ENCODE measurements around the gene TNFAIP2. TPM values are rescaled to one million over a fixed set of nuclear protein-coding genes. Genes with fewer than 3 reads are reported as not detected.

Gene TNFAIP2
- total and polyA plus RNA-seq, 3 donors from 2014 or later, result 44.9 to 92.8 (median 51.8) TPM

DNA sequence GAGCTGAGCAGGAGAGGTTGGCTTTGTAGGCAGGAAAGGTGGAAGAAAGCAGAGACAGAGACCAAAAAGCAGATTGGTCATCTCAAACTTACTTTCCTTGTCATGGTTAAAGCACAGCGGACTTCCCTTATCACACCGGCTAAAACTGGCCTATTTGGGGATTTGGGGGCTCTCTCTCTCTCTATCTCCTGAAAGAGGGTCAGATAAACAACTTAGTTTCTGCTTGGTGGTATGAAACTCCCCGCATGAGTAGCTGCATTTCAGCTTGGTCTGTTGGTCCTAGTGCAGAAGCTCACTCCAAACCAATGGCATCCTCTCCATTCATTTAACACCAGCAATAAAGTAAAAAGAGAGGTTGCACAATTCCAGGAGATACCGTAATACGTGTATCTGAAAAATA lies 57.1 kb downstream of the TNFAIP2 start:
- Histone ChIP-seq H3K27me3 (no peaks in the 10 kb centered on the region), H3K36me3 (ENCODE audit: low read depth, missing control alignments) (no peaks in the 10 kb centered on the region), H3K27ac (no peak overlapping the region), H3K9me3 (no peaks in the 10 kb centered on the region), H3K4me1 (no peaks in the 10 kb centered on the region), H3K4me3 (no peak overlapping the region)
- TF ChIP-seq, protein P1, sequence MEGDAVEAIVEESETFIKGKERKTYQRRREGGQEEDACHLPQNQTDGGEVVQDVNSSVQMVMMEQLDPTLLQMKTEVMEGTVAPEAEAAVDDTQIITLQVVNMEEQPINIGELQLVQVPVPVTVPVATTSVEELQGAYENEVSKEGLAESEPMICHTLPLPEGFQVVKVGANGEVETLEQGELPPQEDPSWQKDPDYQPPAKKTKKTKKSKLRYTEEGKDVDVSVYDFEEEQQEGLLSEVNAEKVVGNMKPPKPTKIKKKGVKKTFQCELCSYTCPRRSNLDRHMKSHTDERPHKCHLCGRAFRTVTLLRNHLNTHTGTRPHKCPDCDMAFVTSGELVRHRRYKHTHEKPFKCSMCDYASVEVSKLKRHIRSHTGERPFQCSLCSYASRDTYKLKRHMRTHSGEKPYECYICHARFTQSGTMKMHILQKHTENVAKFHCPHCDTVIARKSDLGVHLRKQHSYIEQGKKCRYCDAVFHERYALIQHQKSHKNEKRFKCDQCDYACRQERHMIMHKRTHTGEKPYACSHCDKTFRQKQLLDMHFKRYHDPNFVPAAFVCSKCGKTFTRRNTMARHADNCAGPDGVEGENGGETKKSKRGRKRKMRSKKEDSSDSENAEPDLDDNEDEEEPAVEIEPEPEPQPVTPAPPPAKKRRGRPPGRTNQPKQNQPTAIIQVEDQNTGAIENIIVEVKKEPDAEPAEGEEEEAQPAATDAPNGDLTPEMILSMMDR (IDR thresholded peaks at IDR 0.05), result no peak
- TF ChIP-seq POLR2A (IDR thresholded peaks at IDR 0.05), result no peak
- 91 to 93% methylated on average over 5 of the region's 5 CpGs for WGBS, 2 donors
- intact Hi-C loops (cut with DNase I; ENCODE audit: low total_unique reads), result loop anchor here (10.0 kb wide), 1 partner anchor 76 kb away; no protein-coding TSS in a partner anchor
- DNase-seq, result no peak

DNA sequence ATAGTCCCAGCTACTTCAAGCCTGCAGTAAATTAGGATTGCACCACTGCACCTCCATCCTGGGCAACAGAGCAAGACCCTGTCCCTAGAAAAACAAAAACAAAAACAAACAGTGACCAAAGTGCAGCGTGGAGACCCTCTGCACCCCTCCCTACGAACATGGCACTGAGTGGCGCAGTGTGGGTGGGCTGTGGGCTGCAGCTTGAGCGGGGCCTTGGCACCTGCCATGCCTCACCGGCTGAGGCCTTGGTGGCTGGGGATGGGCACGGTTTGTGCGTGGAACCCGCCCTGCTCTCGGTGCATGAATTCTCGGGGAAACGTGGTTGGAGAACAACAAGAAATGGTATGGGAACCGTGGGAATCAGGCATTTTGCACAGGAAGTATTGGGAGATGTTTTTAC lies 60.8 kb downstream of the TNFAIP2 start:
- intact Hi-C loops (cut with DNase I; ENCODE audit: low total_unique reads), result loop anchor here (10.0 kb wide), 1 partner anchor 79 kb away; no protein-coding TSS in a partner anchor
- Histone ChIP-seq H3K27me3 (no peaks in the 10 kb centered on the region), H3K27ac (no peak overlapping the region), H3K4me3 (no peak overlapping the region), H3K36me3 (ENCODE audit: low read depth, missing control alignments) (no peaks in the 10 kb centered on the region), H3K9me3 (no peaks in the 10 kb centered on the region), H3K4me1 (no peaks in the 10 kb centered on the region)
- no peak for DNase-seq
- TF ChIP-seq POLR2A (IDR thresholded peaks at IDR 0.05), result no peak
- TF ChIP-seq, protein P1 (IDR thresholded peaks at IDR 0.05), result no peak
- 84 to 93% methylated on average over 12 of the region's 12 CpGs for WGBS, 2 donors

DNA sequence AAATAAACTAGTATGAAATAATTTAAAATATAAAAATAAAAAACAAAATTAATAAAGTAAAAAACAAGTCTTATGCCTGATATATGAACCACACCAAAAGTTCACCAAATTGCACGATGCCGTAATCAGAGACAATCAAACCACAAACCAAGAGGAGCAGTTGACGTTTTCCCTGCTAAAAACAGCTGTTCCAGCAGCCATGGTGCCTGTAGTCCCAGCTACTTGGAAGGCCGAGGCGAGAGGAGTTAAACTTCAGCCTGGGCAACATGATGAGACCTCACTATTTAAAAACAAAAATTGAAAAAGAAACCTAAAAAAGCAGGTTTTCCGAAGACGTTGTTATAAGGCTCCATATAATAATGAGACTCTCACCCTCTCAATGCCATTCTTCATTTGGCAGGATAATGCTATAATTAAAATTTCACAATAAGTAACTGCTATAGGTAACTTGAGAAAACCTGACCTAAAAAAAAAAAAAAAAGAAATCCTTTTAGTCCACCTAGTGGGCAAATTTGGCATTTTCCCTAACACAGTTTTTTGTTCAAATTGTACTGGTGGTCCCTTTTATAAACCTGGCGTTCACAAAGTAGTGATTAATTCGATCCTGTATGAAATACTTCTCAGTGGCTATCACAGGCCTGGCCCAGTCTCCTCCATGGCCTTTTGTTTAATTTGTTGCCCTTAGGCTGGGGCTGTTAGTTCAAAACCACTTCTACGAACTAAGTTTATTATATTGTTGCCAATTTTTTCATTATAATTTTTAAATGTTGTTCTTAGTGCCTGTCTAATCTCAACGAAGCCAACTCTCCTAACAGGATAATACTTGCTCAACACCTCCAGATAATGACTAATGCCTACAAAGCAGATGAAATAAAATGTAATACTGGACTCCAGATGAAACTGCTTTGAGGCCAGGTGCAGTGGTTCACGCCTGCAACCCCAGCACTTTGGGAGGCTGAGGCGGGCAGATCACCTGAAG lies 62.1 kb downstream of the TNFAIP2 start:
- H3K4me3 ChIP-seq, result no peak overlapping the region
- H3K36me3 ChIP-seq (ENCODE audit: low read depth, missing control alignments), result no peaks in the 10 kb centered on the region
- DNase-seq, result no peak
- H3K4me1 ChIP-seq, result no peaks in the 10 kb centered on the region
- no peaks in the 10 kb centered on the region for H3K9me3 ChIP-seq
- no peak for TF ChIP-seq POLR2A (IDR thresholded peaks at IDR 0.05)
- TF ChIP-seq, protein P1 (IDR thresholded peaks at IDR 0.05), result peak; percentile 58 to 88 (median 77)
- intact Hi-C loops (cut with DNase I; ENCODE audit: low total_unique reads), result loop anchor here (10.0 kb wide), 1 partner anchor 81 kb away; no protein-coding TSS in a partner anchor
- no peaks in the 10 kb centered on the region for H3K27me3 ChIP-seq
- no peak overlapping the region for H3K27ac ChIP-seq
- 57% methylated on average over 13 of the region's 13 CpGs for WGBS, 2 donors

DNA sequence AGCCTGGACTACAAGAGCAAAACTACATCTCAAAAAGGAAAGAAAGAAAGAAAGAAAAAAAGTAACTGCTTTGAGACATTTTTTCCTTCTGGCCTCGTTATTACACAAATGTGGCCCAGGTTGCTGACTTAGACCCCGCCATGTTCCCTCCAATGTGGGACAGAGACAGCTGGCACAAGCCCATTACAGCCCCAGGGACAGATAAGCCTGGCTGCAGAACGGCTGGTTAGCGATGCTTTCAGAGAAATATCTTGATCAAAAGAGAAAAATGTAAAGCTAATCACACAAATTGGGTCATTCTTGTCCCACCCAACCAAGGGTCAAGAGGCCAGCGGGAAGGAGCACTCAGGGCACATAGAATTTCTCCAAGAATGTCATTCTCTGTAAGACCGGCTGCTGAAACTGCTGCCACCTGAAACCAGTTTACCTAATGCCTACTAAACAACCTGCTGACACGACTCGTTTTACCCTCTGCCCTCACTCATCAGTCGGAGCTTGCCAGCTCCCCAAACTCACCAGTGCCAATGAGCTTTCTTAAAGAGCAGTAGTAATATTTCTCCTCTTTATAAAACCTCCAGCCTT lies 63.1 kb downstream of the TNFAIP2 start:
- H3K9me3 ChIP-seq, result no peaks in the 10 kb centered on the region
- intact Hi-C loops (cut with DNase I; ENCODE audit: low total_unique reads), result loop anchor here (10.0 kb wide), 1 partner anchor 82 kb away; no protein-coding TSS in a partner anchor
- H3K36me3 ChIP-seq (ENCODE audit: low read depth, missing control alignments), result no peaks in the 10 kb centered on the region
- TF ChIP-seq, protein P1 (IDR thresholded peaks at IDR 0.05), result no peak
- no peak for TF ChIP-seq POLR2A (IDR thresholded peaks at IDR 0.05)
- WGBS, 2 donors, result 69 to 71% methylated on average over 9 of the region's 9 CpGs
- no peaks in the 10 kb centered on the region for H3K4me1 ChIP-seq
- DNase-seq, result no peak
- H3K4me3 ChIP-seq, result no peak overlapping the region
- no peak overlapping the region for H3K27ac ChIP-seq
- no peaks in the 10 kb centered on the region for H3K27me3 ChIP-seq

Other genes starting within 250 kb of the TNFAIP2 start
- gene AMN, start 200.8 kb upstream of the TNFAIP2 start, total RNA-seq, result 1 to 10 TPM; 3.0 to 4.6 TPM
- gene AMN, start 200.8 kb upstream of the TNFAIP2 start, polyA plus RNA-seq (ENCODE audit: insufficient read depth, low read depth, low replicate concordance), result 3.0 TPM
- 100 to 1,000 TPM; 201 to 216 TPM for gene CDC42BPB, start 65.9 kb upstream of the TNFAIP2 start, total RNA-seq
- 90.3 TPM for gene CDC42BPB, start 65.9 kb upstream of the TNFAIP2 start, polyA plus RNA-seq (ENCODE audit: insufficient read depth, low read depth, low replicate concordance)
- 1 to 10 TPM; 1.9 to 5.6 TPM for gene LBHD2, start 39.3 kb upstream of the TNFAIP2 start, total RNA-seq
- gene LBHD2, start 39.3 kb upstream of the TNFAIP2 start, polyA plus RNA-seq (ENCODE audit: insufficient read depth, low read depth, low replicate concordance), result 3.9 TPM
- 1 to 10 TPM; 1.0 to 2.4 TPM for gene EXOC3L4, start 28.7 kb upstream of the TNFAIP2 start, total RNA-seq
- 2.4 TPM for gene EXOC3L4, start 28.7 kb upstream of the TNFAIP2 start, polyA plus RNA-seq (ENCODE audit: insufficient read depth, low read depth, low replicate concordance)
- 100 to 1,000 TPM; 308 to 309 TPM for gene EIF5, start 210.8 kb downstream of the TNFAIP2 start, total RNA-seq
- 366 TPM for gene EIF5, start 210.8 kb downstream of the TNFAIP2 start, polyA plus RNA-seq (ENCODE audit: insufficient read depth, low read depth, low replicate concordance)

Data from testis (tissue), 3 donors.